ENCODE results near the gene SALL1.

SALL1 gene

DNA sequence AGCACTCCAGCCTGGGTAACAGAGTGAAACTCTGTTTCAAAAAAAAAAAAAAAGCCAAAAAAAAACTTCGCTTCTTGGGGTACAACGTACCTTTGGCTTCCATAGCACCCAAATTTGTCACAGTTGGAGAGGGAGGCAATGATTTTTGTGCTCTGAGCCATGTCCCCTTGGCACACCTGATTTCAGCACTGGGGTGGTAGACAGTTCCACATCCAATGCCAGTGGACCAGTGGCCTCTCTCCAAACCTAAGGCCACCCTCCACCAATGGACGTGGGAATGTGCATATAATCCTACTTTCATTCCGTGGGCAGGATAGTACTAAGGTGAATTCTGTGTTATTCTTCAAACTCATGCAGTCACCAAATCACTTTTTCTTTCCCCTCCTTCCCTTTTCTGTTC lies 47.5 kb downstream of the SALL1 start:
- TF ChIP-seq, protein P1, sequence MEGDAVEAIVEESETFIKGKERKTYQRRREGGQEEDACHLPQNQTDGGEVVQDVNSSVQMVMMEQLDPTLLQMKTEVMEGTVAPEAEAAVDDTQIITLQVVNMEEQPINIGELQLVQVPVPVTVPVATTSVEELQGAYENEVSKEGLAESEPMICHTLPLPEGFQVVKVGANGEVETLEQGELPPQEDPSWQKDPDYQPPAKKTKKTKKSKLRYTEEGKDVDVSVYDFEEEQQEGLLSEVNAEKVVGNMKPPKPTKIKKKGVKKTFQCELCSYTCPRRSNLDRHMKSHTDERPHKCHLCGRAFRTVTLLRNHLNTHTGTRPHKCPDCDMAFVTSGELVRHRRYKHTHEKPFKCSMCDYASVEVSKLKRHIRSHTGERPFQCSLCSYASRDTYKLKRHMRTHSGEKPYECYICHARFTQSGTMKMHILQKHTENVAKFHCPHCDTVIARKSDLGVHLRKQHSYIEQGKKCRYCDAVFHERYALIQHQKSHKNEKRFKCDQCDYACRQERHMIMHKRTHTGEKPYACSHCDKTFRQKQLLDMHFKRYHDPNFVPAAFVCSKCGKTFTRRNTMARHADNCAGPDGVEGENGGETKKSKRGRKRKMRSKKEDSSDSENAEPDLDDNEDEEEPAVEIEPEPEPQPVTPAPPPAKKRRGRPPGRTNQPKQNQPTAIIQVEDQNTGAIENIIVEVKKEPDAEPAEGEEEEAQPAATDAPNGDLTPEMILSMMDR (IDR thresholded peaks at IDR 0.05; ENCODE audit: low read depth, low read length, missing control alignments) = no peak
- no peak overlapping the region for H3K4me3 ChIP-seq (ENCODE audit: low read depth, low read length)
- DNase-seq (ENCODE audit: low read depth) = no peak
- in situ Hi-C loops (cut with HindIII; ENCODE audit: low sequenced_read_pairs) = no loop called here

DNA sequence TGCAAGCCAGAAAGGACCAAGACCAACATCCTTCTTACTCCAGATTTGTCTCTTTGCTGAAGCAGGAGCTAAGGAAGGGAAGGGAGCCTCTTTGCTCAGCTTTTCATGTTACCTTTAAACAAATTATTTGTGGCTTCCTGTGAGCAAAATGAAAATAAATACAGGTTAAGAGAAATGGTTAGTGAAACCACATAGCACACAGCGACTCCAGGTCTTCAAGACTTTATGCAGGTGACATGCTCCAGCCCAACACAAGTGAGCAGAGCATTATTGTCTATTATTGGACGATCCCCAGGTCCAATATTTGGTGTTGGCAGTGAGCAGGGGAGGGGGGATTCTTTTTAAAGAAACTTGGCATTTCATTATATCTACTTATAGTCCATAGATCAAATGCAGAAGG lies 53.3 kb downstream of the SALL1 start:
- no peak overlapping the region for H3K4me3 ChIP-seq (ENCODE audit: low read depth, low read length)
- TF ChIP-seq, protein P1 (IDR thresholded peaks at IDR 0.05; ENCODE audit: low read depth, low read length, missing control alignments) = no peak
- DNase-seq (ENCODE audit: low read depth) = no peak
- in situ Hi-C loops (cut with HindIII; ENCODE audit: low sequenced_read_pairs) = no loop called here

DNA sequence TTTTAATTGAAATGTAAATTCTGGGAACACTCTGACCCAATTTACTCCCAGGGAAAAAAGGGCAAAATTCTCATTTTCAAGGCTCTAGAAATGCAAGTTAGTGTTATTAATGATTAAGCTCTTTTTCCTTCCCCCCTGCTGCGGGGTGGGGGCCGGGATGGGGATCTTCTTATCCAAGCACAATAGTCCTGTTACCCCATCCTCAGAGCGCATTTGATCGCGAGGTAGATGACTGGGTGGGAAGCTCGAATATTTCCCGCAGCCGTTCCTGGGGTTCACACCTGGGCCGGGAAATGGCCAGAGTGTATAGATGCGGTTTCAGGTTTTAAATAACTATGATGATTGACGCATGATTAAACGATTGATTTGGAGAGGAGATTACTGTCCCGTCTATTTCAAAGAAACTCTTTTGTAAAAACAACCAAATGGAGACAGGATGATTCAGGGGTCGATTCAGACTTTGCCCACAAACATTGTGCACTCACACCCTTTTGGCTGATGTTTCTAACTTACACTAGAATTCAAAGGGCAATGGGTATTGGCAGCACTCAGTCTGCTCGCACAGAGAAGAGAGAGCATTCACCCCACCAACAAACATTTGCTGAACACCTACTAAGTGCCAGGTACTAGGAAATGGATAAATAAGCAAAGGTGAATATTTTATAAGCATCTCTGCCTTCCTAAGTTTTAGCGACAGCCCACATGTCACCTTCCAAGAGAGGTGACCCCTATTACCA lies 55.0 kb downstream of the SALL1 start:
- in situ Hi-C loops (cut with HindIII; ENCODE audit: low sequenced_read_pairs) = no loop called here
- no peak overlapping the region for H3K4me3 ChIP-seq (ENCODE audit: low read depth, low read length)
- DNase-seq (ENCODE audit: low read depth) = no peak
- TF ChIP-seq, protein P1 (IDR thresholded peaks at IDR 0.05; ENCODE audit: low read depth, low read length, missing control alignments) = no peak

DNA sequence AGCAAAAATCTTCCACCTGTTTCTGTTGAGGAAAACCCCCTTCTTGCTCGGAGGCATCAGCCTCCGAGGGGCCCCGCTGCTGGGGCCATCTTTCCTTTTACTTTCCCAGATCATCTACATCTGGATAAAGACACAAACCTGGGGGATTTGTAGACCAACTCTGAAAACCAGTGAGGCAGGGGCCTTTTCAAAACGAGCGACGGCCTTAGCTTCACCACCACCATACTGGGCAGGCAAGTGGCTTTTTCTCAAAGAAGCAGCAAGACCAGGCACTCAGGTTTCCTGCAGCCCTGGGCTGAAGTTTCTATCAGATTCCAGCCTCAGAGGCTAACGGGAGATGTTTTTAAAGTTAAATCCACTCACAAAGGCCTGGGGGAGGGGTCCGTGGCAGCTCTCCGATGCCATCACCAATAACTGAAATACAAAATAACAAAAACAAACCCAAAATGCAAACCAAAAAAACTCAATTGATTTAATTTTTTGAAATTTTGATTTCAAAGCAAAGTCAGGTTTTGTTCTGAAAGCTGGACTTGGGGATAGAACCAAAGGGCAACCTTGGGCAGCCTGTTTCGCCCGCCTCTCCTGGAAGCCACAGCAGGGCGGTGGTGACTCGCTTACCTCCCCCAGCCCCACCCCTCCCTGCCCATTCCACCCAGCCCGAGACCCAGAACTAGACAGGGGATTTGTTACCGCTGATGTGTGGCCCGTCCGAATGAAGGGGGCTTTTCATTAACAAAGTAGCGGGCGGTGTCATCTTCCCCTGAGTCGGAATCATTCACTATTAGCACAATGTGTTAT lies 55.8 kb downstream of the SALL1 start:
- no peak overlapping the region for H3K4me3 ChIP-seq (ENCODE audit: low read depth, low read length)
- TF ChIP-seq, protein P1 (IDR thresholded peaks at IDR 0.05; ENCODE audit: low read depth, low read length, missing control alignments) = no peak
- no peak for DNase-seq (ENCODE audit: low read depth)
- in situ Hi-C loops (cut with HindIII; ENCODE audit: low sequenced_read_pairs) = no loop called here

DNA sequence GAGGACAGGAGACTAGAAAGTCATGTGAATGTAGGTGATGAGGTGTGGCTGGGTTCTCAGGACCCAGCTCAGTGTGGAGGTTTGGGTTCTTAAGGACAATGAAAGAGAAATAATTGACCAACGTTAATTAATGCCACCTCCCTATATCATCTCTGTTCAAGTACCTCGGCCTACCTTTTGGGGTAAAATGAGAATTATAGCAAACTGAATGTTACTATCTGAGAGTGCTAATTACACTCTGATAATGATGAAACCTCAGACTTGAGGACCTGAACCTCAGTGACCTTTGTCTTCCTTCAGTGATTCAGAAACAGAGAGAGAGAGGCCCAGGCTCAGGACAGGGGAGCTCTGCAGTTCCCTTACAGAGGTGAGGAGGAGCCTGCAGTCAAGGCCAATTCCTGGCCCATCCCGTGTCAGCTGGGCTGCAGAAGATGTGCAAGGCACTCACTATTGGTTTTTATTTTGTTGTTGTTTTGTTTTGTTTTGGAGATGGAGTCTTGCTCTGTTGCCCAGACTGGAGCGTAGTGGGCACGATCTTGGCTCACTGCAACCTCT lies 57.3 kb downstream of the SALL1 start:
- TF ChIP-seq, protein P1 (IDR thresholded peaks at IDR 0.05; ENCODE audit: low read depth, low read length, missing control alignments) = no peak
- in situ Hi-C loops (cut with HindIII; ENCODE audit: low sequenced_read_pairs) = no loop called here
- no peak for DNase-seq (ENCODE audit: low read depth)
- no peak overlapping the region for H3K4me3 ChIP-seq (ENCODE audit: low read depth, low read length)

All from astrocyte of the cerebellum (primary cell).